Measurements from ENCODE around the gene GAS2L2. TPM values are rescaled to one million over a fixed set of nuclear protein-coding genes. Genes with fewer than 3 reads are reported as not detected.

The GAS2L2 gene
- total and polyA plus RNA-seq, 10 donors: 0.02 to 0.03 (median 0.02) TPM; not detected in 7

DNA sequence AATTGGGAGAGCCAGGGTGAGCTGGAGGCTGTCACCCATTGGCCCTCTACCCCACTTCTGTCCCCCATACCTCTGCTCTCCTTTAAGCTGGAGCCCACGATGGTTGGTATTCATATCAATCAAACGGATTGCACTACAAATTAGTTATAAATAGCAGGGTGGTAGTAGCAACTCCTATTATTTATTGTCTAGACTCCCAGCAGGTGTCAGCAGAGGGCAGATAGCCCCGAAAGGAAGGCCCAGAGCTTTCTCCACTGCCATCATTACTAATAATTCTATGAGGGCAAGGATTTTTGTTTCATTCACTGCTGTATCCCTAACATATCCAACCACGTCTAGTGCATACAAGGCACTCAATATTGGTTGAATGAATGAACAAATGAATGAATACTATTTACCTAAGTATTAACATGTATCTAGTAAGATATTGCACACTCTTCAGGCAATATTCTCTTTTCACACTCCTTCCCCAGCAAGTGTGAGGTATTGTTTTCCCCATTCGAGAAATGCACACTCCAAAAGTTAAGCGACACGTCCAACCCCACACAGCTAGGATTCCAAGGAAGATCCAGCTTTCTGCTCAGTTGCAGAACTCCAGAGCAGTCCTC is 14.0 kb upstream of the GAS2L2 start:
- 41 to 52% (median 44%) methylated on average over 7 of the region's 7 CpGs for WGBS, 5 donors
- intact Hi-C loops (cut with DNase I; ENCODE audit: low total_unique reads): loop anchor here (5.0 kb wide), 1 partner anchor 40 kb away; the partner anchor contains the start of gene TAF15
- H3K9me3 ChIP-seq: no peaks in the 10 kb centered on the region
- peaks cover 6 to 22% (median 15%) of the 10 kb centered on the region in 6 donors for H3K4me1 ChIP-seq
- H3K4me3 ChIP-seq: no peak overlapping the region
- no peak for DNase-seq
- no peak for TF ChIP-seq POLR2AphosphoS5 (IDR thresholded peaks at IDR 0.05)
- TF ChIP-seq, protein P1, sequence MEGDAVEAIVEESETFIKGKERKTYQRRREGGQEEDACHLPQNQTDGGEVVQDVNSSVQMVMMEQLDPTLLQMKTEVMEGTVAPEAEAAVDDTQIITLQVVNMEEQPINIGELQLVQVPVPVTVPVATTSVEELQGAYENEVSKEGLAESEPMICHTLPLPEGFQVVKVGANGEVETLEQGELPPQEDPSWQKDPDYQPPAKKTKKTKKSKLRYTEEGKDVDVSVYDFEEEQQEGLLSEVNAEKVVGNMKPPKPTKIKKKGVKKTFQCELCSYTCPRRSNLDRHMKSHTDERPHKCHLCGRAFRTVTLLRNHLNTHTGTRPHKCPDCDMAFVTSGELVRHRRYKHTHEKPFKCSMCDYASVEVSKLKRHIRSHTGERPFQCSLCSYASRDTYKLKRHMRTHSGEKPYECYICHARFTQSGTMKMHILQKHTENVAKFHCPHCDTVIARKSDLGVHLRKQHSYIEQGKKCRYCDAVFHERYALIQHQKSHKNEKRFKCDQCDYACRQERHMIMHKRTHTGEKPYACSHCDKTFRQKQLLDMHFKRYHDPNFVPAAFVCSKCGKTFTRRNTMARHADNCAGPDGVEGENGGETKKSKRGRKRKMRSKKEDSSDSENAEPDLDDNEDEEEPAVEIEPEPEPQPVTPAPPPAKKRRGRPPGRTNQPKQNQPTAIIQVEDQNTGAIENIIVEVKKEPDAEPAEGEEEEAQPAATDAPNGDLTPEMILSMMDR (IDR thresholded peaks at IDR 0.05 in 8 of 11, conservative IDR thresholded peaks at IDR 0.05 in 3 of 11): peak in 9 of 11 experiments; percentile 16 to 57 (median 41)
- no peak for TF ChIP-seq POLR2A (IDR thresholded peaks at IDR 0.05)
- no peaks in the 10 kb centered on the region for H3K36me3 ChIP-seq
- H3K27me3 ChIP-seq (replicated peaks in 1 of 7): peaks cover 0 to 4% (median 0%) of the 10 kb centered on the region in 7 donors
- no peak overlapping the region for H3K27ac ChIP-seq

DNA sequence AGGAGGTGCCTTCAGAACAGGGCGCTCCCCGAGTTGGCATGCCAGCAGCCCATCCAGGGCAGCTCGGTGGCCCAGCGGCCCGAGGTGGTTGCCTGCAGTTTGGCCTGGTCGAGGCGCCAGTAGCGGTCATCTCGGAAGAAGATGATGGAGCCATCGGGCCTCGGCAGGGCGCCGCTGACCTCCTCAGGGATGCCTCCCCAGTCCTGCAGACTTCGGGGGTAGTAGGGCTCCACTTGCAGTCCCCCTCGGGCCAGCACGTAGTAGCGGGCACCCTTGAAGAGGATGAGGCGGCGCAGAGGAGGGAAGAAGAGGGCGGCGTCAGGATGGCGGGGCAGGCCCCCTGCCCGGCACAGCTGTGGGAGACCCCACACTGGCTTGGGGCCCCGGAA is 13.4 kb upstream of the GAS2L2 start:
- no peak overlapping the region for H3K27ac ChIP-seq
- TF ChIP-seq, protein P1 (IDR thresholded peaks at IDR 0.05 in 8 of 11, conservative IDR thresholded peaks at IDR 0.05 in 3 of 11): no peak
- TF ChIP-seq POLR2A (IDR thresholded peaks at IDR 0.05) (no peak), POLR2AphosphoS5 (IDR thresholded peaks at IDR 0.05) (no peak)
- intact Hi-C loops (cut with DNase I; ENCODE audit: low total_unique reads): loop anchor here (5.0 kb wide), 1 partner anchor 41 kb away; the partner anchor contains the start of gene TAF15
- H3K36me3 ChIP-seq: no peaks in the 10 kb centered on the region
- no peak overlapping the region for H3K4me3 ChIP-seq
- peaks cover 6 to 22% (median 15%) of the 10 kb centered on the region in 6 donors for H3K4me1 ChIP-seq
- H3K27me3 ChIP-seq (replicated peaks in 1 of 7): peaks cover 0 to 4% (median 0%) of the 10 kb centered on the region in 7 donors
- no peaks in the 10 kb centered on the region for H3K9me3 ChIP-seq
- no peak for DNase-seq
- 92 to 96% (median 93%) methylated on average over 19 to 24 of the region's 24 CpGs for WGBS, 5 donors

DNA sequence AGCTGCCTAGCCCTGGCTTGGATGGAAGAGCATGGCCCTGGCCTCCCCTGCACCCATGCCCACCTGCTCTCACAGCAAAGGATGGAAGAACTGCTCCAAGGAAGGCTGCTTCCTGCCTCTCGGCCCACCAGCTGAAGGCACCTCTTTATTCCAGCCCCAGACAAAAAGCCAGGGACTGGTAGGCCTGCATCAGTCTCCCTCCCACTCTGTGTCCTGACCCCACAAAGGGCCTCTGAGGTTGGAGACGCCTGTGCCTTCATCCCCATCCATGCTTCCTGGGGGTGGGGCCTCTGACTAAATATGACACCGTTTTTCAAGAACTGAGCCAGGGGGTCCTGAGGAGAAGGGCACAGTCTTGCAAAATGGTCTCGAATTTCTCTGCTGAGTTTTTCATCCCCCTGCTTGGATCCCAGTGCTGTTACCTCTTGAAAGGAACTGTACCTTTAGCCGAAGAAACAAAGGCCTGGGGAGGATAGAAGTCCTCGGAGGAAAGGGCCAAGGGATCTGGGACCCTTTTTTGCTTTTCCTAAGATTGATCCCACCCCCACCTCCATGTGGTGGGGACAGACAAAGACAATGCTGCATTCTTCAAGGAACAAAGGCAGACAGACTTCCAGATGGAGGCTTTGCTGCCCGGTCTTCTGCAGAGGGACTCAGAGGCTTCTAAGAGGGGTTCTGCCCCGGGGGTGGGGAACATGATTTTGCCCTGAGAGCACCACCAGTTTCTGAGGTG is 12.9 kb upstream of the GAS2L2 start:
- TF ChIP-seq POLR2A (IDR thresholded peaks at IDR 0.05) (no peak), POLR2AphosphoS5 (IDR thresholded peaks at IDR 0.05) (no peak)
- TF ChIP-seq, protein P1 (IDR thresholded peaks at IDR 0.05 in 8 of 11, conservative IDR thresholded peaks at IDR 0.05 in 3 of 11): no peak
- WGBS, 5 donors: 77 to 84% (median 80%) methylated on average over 8 of the region's 8 CpGs
- Histone ChIP-seq H3K4me3 (no peak overlapping the region), H3K27ac (no peak overlapping the region), H3K36me3 (no peaks in the 10 kb centered on the region), H3K9me3 (no peaks in the 10 kb centered on the region), H3K4me1 (peaks cover 6 to 22% (median 15%) of the 10 kb centered on the region in 6 donors), H3K27me3 (replicated peaks in 1 of 7) (peaks cover 0 to 4% (median 0%) of the 10 kb centered on the region in 7 donors)
- intact Hi-C loops (cut with DNase I; ENCODE audit: low total_unique reads): loop anchor here (5.0 kb wide), 1 partner anchor 41 kb away; the partner anchor contains the start of gene TAF15
- no peak for DNase-seq
